OCI-LY3 (cell line): ENCODE results near the gene SPDYE2B.
"Not testable (repeated sequence)": the region's sequence is repeated elsewhere in the genome, so short reads cannot be mapped to it uniquely, and the experiment has no call there.

ENCODE experiments used
- H2AFZ ChIP-seq: fragments of 200-600, 300-600 bp; shearing (Covaris generic); 2 replicates; pipeline ENCODE4 v1.6.0; 2014; ENCODE audit warnings: antibody characterized with exemption, low read depth, low read length
- H3K27ac ChIP-seq: fragments of 200-600, 300-600 bp; sonication (generic); 2 replicates; pipeline ENCODE4 v1.5.1; 2014; ENCODE audit warnings: mild to moderate bottlenecking, low read length, moderate library complexity, mixed read lengths
- H3K27me3 ChIP-seq: fragments of 200-600, 300-600 bp; sonication (generic); 2 replicates; pipeline ENCODE4 v1.6.1; 2014; ENCODE audit warnings: low read depth, low read length, mixed read lengths
- H3K36me3 ChIP-seq: fragments of 200-600, 300-600 bp; sonication (generic); replicated peaks from 2 replicates; pipeline ENCODE3; 2014; ENCODE audit warnings: low read depth, low read length, mixed read lengths
- H3K4me1 ChIP-seq: fragments of 300-600, 200-600 bp; sonication (generic); 2 replicates; pipeline ENCODE4 v1.6.1; 2014; ENCODE audit warnings: low read length, mixed read lengths
- H3K4me2 ChIP-seq: fragments of 200-600, 300-600 bp; sonication (generic); 2 replicates; pipeline ENCODE4 v1.6.1; 2014; ENCODE audit warnings: low read length, mixed read lengths
- H3K4me3 ChIP-seq: fragments of 300-600, 200-600 bp; sonication (generic); 2 replicates; pipeline ENCODE4 v1.5.1; 2014; ENCODE audit warnings: antibody characterized with exemption, mild to moderate bottlenecking, low read length, moderate library complexity
- H3K79me2 ChIP-seq: fragments of 300-600, 200-600 bp; shearing (Covaris generic); 2 replicates; pipeline ENCODE4 v1.6.1; 2014; ENCODE audit warnings: mild to moderate bottlenecking, low read length, mixed read lengths
- H3K9ac ChIP-seq: fragments of 300-600, 200-600 bp; shearing (Covaris generic); 2 replicates; pipeline ENCODE4 v1.6.0; 2014; ENCODE audit warnings: mild to moderate bottlenecking, low read length, moderate library complexity
- H3K9me3 ChIP-seq: fragments of 200-600, 300-600 bp; shearing (Covaris generic); 2 replicates; pipeline ENCODE4 v1.6.1; 2014; ENCODE audit warnings: low read length, mixed read lengths; ENCODE audit not compliant: insufficient read depth
- H4K20me1 ChIP-seq: fragments of 200-600, 300-600 bp; sonication (generic); 2 replicates; pipeline ENCODE4 v1.6.1; 2016; ENCODE audit warnings: low read length, mixed read lengths; ENCODE audit not compliant: insufficient read depth

Gene SPDYE2B

GRCh38 chr7:102696009-102696408, 45.9 kb downstream of the SPDYE2B start:
- H4K20me1 ChIP-seq, H3K9ac ChIP-seq, H3K9me3 ChIP-seq, H3K4me2 ChIP-seq, H3K79me2 ChIP-seq, H3K27ac ChIP-seq, H2AFZ ChIP-seq, H3K27me3 ChIP-seq, H3K4me3 ChIP-seq, H3K36me3 ChIP-seq: not testable (repeated sequence)
- peaks cover 11% of the 10 kb centered on the region for H3K4me1 ChIP-seq

GRCh38 chr7:102697642-102698512, 47.8 kb downstream of the SPDYE2B start:
- not testable (repeated sequence) for H3K36me3 ChIP-seq, H4K20me1 ChIP-seq, H3K4me3 ChIP-seq, H2AFZ ChIP-seq, H3K27ac ChIP-seq, H3K9me3 ChIP-seq, H3K27me3 ChIP-seq, H3K9ac ChIP-seq, H3K79me2 ChIP-seq, H3K4me2 ChIP-seq
- H3K4me1 ChIP-seq: peaks cover 11% of the 10 kb centered on the region

- not testable (repeated sequence) for H4K20me1 ChIP-seq, H3K27ac ChIP-seq, H2AFZ ChIP-seq, H3K4me3 ChIP-seq, H3K79me2 ChIP-seq, H3K27me3 ChIP-seq, H3K4me2 ChIP-seq, H3K9ac ChIP-seq, H3K9me3 ChIP-seq, H3K36me3 ChIP-seq
- H3K4me1 ChIP-seq: peaks cover 11% of the 10 kb centered on the region
These were observed 49.0 kb downstream of the SPDYE2B start for GRCh38 chr7:102698962-102699750.
